HG02610 (cell line): ENCODE results near the gene CPED1.
A peak's percentile ranks its signal among the peaks of the same experiment; 100 is the strongest.
"Not testable (repeated sequence)": the region's sequence is repeated elsewhere in the genome, so short reads cannot be mapped to it uniquely, and the experiment has no call there.

Experiments
- ATAC-seq: cut with Tn5 transposase; IDR thresholded peaks from one replicate; pipeline ENCODE4 v1.9.1; 2021; ENCODE audit warnings: mild to moderate bottlenecking, moderate library complexity; ENCODE audit not compliant: unreplicated experiment

The CPED1 gene

DNA sequence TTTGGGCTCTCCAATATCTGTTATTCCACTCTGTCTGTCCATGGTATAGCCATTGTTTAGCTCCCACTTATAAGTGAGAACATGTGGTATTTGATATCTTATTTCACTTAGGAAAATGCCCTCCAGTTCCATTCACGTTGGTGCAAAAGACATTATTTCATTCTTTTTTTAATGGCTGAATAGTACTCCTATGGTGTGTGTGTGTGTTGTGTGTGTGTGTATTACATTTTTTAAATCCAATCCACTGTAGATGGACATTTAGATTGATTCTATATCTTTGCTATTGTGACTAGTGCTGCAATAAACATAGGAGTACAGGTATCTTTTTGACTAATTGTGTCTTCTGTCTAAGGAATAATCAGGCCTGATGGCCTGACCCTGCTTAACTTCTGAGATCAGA lies 7.4 kb upstream of the CPED1 start:
- ATAC-seq: no peak

DNA sequence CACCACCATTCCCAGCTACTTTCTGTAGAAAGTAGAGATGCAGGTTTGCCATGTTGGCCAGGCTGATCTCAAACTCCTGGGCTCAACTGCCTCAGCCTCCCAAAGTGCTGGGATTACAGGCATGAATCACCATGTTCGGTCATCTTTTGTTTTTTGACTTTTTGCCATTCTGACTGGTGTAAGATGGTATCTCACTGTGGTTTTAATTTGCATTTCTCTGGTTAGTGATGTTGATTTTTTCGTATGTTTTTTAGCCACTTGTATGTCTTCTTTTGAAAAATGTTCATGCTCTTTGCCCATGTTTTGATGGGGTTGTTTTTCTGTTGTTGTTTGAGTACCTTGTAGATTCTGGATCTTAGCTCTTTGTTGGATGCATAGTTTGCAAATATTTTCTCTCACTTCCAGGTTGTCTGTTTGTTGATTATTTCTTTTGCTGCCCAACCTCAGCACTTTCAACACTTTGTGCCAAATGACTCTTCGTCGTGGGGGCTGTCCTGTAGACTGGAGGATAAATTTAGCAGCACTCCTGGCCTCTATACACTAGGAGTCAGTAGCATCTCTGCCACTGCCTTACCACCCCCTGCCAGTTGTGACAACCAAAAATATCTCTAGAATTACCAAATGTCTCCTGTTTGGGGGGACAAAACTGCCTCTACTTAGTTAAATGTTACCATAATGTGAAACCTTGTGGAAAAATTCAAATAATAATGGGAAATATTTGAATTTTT lies 6.5 kb upstream of the CPED1 start:
- ATAC-seq: peak; percentile 62

DNA sequence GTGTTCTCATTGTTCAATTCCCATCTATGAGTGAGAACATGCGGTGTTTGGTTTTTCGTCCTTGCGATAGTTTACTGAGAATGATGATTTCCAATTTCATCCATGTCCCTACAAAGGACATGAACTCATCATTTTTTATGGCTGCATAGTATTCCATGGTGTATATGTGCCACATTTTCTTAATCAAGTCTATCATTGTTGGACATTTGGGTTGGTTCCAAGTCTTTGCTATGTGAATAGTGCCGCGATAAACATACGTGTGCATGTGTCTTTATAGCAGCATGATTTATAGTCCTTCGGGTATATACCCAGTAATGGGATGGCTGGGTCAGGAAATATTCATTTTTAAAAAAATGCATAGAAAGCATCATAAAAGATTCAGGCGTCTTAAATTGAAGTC lies 4.9 kb upstream of the CPED1 start:
- not testable (repeated sequence) for ATAC-seq

DNA sequence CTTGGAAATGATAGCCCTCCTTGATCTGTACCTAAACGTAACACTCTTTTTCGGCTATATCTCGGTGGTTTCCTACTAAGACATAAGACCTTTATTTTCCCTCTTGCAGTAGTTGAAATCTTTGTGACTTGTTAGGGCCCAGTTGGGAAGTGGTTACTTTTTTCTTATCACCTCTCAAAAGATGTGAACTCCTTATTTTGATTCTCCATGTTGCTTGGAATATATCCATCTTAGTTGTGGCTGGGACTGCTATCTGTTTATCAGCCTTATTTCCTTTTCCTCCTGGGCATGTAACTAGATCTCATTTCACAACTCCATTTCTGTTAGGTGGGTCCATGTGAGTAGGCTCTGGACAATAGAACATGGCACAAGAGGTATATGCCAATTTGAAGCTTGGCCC lies 4.1 kb upstream of the CPED1 start:
- no peak for ATAC-seq

DNA sequence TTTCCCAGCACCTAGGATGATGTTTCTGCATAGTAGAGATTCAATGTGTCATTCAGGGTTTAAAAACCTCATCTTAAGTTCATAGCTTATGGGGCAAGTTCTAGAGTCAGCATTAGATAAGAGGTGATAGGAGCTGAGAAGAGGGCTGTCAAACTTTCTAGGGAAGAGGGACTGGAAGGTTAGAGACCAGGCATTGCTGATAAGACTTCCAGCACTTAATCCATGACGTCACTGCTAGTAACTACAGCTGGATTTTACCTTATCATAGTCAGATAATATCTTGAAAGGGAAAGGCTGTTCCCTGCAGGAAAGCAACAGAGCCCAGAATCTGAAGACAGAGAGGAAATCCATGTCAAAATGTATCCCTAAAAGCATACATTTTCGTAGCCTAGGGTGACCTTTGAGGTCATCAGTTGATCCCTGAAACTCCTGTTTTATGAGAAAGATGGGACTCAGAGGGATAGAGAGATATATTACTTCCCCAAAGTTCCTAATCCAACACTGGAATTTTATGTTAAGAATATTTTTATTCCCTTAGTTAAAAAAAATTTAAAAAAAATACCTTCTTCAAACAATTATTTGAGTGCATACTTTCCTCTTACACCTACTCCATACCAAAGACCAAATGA lies 3.3 kb upstream of the CPED1 start:
- no peak for ATAC-seq

DNA sequence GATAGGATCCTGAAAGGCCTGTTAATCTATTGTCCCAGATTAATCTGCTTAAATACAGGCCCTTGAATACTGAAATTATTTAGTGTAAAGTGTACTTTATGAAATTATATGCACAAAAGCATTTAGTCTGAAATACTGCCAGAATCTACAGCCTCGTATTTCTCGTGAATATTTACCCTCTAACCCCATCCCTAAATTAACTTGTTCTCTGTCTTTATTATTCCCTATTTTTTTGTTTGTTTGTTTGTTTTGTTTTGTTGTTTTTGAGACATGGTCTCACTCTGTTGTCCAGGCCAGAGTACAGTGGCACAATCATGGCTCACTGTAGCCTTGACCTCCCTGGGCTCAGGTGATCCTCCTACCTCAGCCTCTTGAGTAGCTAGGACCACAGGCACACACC lies 2.7 kb upstream of the CPED1 start:
- ATAC-seq: no peak

DNA sequence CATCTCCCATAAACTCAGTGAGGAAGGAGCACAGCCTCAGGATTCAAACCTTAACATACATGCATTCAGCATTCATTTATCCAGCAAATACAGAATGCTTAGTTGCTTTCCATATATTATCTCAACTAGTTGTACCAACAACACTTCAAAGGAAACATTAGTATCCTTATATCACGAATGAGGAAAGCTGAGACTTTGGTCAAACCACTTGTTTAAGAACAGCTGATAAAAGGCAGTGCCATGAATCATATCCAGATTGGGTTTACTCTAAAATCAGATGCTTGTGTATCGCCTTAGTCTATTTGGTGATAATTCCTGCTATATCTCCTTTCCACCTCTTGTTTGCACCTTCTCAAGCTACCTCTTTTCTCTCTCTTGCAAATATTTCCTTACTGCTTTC lies 1.9 kb upstream of the CPED1 start:
- ATAC-seq: no peak

DNA sequence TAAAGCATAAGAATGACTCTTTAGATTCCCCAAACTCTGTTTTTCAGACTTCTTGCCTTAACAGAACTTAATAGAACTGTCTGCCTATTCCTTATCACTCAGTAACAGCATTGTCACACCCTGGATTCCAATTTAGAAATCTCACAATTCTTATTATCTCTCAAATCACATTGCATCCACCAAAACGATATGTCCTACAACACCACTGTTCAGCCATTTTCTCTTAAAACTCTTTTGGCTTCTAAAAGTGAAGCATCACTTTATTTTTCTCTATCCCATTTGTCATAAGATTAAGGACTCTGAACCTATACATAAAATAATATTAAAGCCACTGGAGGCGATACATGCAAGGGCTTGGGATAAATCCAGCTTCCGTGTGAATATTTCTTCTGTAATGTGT lies 1.2 kb upstream of the CPED1 start:
- ATAC-seq: no peak

DNA sequence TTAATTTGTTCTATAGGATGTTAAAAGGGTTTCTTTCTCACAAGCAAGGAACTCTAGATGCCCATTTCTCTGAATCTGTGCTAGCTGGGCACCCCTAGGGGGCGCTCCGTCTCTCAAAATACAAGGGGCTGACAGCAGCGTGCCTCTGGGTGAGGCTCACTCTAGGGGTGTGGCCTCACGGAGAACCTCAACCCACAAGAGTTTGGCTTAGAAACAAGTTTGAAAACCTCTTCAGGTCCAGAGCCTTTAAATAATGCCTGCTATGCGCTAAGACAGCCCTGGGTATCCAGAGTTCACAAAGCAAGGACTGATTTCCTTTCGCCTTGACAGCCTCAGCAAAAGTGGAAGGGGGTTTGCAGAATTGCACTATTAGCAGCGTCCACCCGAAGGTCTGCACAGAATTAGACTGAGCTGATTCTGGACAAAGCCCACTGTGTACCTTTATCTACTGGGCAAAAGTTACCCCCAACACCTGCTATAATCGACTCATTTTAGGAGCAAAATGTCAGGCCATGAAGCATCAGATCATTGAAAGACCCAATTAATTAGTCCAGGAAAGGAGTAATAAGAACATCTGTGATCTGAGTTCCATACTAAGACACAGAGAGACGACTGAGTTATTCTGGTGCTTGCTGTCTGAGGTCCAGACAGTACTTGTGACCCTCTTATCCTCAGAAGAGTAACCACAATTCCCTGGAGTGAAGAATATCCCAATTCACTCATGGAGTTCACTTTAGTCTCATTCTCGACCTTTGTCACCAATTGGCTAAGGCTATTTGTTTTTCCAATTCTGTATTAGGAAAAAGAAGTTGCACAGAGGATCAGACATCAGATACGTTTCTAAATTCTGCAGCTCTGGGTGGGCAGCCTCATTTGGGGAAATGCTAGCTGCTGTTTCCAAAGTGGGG lies 574 bp upstream of the CPED1 start:
- ATAC-seq: peak; percentile 89

DNA sequence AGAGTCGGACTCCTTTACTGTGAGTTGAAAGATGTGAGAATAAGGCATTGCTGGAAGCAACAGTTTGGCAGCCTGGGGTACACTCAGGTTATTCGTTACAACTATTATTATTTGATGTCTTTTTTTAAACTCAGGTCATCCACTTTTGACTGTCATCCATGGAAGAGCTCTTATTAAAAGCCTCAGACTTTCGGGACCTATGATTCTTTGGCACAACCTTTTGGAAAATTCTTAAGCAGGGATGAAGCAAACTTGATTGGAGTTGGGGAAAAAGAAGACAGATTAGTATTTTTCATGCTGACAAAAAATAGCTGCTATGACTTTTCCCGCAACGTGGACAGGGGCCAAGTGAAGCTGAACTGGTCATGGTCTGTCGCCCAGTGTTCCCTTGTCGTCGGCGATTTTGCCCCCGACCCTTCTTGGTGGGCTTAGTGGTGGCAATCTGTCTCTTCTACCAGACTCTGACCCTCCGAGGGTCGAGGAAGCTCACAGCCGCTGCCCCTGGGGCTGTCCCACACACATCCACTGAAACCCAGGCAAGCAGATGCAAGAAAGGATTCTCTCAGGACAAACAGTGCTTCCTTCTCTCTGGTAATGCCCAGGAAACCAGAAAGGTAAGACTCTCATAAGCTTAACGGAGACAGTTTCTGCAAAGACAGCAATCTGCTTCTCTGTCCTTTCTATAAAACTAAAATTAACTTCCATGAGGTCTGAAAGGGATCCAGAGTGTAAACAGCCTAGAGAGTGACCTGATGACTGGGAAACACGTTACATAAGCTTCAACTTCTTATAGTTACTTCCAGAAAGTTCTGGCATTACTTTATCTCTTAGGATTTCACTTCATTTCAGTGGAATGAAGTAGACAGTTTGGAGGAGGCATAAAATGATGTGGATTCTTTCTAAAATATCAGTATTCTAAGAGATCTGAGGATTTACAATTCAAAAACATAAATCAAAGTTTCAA lies 1.0 kb downstream of the CPED1 start:
- ATAC-seq: no peak

DNA sequence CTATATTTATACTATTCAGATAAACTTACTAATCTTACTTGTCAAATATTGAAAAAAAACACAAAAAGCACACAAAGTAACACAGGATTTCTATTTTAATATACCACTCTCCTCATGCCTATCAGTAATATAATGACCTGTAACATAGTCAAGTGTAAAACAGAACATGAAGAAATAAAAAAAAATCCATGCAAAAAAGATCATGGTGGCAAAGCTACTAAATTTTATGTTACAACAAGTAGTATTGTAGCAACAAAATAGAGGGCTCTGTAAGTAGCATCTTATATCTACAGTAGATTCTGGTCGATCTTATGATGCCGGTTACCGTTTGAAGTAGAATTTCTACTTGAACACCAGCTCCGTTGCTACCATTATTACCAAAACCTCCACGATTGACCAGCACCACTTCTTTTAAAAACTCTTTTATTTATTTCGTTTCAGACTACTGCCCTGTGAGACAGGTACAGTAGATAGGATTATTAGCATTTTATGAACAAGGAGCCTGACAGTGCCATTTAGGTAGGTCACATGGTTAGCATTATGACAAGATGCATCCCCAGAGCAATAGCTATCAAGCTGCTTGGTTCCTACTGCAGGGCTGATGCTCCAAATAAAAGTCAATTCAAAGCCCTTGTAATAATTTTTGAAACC lies 2.1 kb downstream of the CPED1 start:
- peak; percentile 7 for ATAC-seq

DNA sequence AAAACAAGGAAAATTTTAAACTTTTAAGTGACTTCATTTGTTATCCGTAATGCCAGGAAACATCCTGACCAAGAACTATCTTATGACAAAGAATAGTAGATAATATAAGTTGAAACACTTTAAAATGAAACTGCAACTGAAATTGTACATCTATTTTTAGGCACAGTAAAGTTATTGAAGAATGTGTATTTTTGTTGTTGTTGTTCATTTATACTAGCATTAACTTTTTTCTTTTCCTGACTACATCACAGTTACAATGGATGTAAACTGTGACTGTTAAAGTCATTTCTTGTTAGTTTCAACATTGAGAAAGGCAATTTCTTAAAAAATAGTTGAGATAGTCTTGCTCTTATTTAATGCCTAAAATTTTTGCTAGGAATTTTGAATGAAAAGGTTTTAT lies 2.6 kb downstream of the CPED1 start:
- ATAC-seq: peak; percentile 28

DNA sequence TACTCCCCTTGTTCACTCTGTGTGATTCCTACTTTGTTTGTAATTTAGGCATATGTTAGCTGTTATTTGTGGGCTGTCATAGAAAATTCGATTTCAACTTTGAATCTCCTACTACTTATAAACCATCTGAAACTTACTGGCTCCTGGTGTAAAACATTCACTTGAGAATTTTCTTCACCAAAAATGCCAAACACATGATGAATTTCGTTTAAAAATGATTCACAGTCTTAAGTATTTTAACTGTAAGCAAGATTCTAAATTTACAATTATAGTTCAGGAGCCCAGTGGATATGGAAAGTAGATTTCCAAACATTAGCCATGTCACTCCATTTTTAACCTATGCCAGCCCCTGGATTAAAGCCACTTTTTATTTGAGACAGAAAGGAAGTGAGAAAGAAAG lies 3.1 kb downstream of the CPED1 start:
- no peak for ATAC-seq

DNA sequence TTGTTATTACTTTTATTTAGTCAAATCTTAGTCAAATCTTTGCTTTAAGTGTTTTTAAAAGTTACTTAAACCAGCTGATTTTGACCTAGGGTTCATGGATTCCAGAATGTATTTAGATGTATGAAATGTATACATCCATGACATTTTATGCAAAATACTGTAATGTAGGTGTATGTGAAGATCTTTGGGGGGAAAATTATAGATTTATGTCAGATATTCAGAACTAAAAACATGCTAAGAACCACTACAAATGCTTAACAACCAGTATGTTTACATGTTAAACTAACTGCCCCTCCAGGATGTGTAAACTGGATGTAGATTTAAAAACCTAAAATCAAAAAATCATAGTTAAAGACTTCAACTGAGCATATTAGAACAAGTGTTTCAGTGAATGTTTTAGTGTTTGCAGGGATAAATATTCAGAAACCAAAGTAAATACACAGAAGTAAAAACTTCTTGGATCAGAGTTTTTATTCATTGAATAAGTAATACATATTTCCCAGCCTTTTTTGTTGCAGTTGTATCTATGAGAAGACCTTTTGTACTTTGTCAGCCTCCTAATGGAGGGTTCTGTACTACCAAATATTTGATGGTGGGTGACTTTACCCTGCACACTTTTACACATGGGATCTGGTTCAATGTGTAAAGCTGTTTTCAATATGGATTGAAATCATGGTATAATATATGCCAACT lies 3.9 kb downstream of the CPED1 start:
- ATAC-seq: no peak

DNA sequence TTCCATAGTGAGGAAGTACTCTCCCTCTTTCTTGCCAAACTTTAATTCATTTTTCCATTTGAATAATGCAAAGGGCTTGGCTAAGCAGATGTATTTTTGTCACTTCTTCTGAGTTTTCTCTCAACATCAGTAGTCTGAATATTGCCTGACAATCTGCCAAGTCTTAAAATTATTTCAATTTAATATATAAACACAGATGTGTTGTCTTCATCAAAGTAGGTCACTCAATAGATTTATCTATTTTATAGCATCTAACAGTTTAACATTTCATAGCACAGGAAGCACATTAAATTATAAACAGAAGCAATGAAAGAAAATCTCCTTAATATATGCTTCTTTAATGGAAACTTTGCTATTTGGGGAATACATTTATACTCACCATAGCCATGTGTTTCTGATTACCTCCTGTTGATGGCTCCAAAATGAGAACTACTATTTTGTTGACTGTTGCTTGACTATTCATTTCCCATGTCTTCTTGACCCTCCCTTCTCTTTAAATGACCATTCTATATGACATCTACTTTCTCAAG lies 4.5 kb downstream of the CPED1 start:
- ATAC-seq: no peak

DNA sequence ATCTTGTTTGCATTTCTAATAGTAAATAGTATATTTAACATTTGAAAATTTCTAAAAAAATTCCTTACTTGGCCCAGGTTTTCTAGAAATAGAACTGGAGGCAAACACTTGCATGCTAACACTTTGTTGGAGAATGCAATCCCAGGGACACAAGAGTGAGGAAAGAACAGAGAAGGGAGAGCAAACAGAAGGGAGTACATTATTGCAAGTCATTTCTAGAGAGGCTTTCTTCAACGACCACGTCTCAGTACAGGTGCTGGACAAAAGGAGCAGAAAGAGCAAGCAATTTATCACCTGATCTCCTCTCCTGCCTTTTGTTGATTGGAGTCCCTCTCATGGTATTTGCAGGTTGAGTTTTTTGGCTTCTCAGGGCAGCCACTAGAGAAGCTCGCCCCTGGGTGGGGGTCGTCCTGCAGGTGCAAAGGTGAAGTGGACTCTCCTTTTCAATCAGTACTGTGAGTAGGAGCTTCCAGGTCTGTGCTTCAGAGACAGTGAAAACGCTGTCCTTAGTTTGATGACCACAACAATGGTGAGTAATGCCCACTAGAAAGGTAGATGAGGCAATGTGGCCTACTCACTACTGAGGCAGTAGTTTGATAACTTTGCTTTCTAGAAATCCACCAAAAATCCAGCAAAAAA lies 5.2 kb downstream of the CPED1 start:
- ATAC-seq: no peak

DNA sequence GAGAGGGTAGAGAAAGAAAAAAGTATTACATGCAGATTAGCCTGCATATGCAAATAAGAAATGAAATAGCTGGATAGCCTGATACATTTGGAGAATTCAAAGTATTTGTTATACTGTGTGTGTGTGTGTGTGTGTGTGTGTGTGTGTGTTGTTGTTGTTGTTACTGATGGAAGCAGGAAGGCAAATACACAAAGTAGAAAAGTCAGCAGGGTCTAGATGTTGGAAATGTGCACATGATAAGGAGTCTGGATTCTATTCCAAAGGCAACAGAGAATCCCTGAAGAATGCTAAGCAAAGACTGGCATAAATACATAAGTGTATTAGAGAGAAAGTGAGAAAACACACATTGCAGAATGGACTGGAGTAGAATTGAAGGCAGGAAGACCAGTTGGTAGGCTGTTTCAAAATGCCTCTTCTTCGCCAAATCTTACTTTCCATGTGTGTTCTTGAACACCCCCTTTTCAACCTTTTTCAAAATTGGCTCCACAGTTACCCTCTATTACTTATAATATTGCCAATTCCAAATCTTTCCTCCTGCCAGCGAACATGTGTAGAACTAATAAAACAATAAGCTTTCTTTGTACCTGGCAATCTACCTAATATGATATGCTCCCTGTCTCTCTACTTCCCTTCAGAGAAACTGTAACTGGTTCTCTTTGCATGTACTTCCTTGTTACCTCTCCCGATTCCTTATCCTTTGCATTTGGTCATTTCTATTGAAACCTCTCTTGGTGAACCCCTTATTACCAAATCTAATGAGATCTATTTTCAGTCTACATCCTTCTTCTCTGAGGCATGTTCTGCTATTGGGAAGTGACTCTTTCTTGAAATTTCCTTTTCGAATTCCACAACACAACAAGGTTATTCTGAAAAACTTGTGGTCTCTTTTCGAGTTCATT lies 6.2 kb downstream of the CPED1 start:
- no peak for ATAC-seq

DNA sequence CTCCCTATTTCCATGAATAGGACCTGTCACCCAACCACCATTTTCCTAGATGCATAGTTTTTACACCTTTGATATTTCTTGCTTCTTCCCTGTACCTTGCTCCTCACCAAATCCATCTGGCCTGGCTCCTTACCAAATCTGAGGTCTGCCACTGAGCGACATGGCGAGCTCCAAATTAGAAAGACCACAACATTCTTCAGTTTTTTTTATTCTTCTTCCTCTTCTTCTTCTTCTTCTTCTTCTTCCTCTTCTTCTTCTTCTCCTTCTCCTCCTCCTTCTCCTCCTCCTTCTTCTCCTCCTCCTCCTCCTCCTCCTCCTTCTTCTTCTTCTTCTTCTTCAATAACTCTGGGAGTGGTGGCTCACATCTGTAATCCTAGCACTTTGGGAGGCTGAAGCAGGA lies 7.1 kb downstream of the CPED1 start:
- ATAC-seq: no peak
